OCI-M2 (cell line): ENCODE measurements around the gene TBL1X.
"Not testable (repeated sequence)": the region's sequence is repeated elsewhere in the genome, so short reads cannot be mapped to it uniquely, and the experiment has no call there.

Experiments used
- DNase-seq: peaks from one replicate; lab custom pipeline; 2025; ENCODE audit not compliant: unreplicated experiment; lab: John Stamatoyannopoulos, UW

TBL1X gene

DNA sequence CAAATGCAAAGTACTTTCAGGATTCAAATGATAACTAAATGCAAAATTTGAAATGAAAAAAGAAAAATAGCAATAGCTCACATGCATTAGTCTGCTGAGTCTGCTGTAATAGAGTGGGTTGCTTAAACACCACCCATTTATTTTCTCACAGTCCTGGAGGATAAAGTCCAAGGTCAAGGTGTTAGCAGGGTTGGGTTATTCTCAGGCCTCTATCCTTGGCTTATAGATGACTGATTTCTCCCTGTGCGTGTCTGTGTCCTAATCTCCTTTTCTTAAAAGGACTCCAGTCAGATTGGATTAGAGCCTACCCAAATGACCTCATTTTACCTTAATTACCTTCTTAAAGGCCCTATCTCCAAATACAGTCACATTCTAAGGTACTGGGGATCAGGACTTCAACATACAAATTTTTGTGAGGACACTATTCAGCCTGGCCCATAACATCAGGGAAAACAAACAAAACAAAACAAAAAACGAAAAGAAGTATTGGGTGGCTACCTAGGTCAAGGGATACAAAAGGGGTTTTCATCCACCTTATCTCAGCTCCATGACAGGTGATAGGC is 6.3 kb upstream of the TBL1X start:
- DNase-seq: no peak

GRCh38 chrX:9459186-9459748 is 5.6 kb upstream of the TBL1X start:
- no peak for DNase-seq

- DNase-seq: no peak
Measured at GRCh38 chrX:9461087-9461486, 3.8 kb upstream of the TBL1X start.

DNA sequence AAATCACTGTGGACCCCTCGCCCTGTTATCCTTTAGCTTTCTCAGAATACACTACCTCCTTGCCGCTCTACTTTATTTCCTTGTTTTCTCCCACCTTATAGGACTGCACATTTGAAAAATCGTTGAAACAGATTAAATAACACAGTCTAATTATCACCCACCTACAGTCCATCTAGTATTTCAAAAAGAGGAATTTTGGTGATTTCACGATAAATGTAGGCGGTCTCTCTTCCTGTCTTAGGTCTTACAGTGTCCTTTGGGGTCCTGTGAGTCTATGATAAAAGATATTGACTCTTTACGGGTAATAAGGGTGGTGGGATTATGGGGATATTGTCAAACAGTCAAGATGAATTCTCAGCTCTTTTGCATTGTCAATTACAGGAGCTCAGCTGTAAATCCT is 2.4 kb upstream of the TBL1X start:
- peak; percentile 43 for DNase-seq

- no peak for DNase-seq
Measured at GRCh38 chrX:9465380-9466123, 694 bp downstream of the TBL1X start.

DNA sequence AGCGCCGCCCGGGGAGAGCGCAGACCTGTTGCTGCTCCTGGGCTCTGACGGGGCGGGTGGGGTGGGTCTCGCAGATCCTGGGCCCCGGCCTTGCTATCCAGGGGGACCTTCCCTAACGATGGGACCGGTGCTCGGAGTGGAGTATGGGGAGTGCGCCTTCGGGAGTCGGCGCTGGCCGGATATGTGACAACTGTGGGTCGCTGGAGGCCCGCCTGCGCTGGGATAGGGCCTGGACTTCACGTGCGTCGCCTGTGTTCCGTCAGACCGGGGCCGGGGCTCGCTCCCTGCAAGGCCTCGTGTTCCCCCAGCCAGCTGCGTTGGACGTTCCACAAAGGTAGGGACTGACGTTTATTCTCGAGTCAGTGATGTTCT is 1.3 kb downstream of the TBL1X start:
- DNase-seq: no peak

DNA sequence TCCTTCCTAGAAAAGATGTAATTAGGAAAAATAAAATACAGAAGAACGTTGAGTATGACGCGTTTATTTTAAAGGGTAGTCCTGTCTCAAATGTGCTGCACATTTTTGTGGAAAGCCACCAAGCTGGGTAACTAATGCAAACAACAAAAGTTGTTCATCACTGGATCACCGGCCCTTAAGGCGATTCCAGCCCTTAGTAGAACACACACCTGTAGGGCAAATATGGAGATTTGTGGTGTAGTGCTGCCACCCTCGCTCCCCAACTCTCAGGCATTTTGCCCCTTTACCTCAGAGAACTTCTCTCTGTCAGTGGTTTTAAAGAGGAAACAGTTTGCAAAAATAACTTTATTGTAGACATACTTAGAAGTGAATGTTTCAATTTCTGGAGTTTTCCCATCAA is 1.9 kb downstream of the TBL1X start:
- no peak for DNase-seq

DNA sequence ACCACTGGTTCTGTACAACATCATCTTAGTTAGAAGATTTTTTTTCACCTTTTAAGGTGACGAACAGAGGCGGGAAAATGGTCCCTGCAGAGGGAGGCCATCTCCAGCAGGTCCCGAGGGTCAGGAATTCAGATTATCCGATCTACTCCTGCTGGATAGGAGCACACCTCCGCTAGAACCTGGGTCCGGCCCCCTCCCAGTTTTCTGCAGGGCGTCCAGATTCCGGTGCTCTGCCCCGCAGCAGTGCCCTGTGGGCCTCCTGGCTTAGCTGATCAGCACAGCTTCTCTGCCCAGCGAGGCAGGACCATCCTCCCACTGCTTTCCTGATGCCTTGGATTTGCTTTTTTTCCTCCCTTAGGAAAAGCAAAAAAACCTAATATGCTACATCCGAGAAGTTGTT is 2.3 kb downstream of the TBL1X start:
- no peak for DNase-seq

DNA sequence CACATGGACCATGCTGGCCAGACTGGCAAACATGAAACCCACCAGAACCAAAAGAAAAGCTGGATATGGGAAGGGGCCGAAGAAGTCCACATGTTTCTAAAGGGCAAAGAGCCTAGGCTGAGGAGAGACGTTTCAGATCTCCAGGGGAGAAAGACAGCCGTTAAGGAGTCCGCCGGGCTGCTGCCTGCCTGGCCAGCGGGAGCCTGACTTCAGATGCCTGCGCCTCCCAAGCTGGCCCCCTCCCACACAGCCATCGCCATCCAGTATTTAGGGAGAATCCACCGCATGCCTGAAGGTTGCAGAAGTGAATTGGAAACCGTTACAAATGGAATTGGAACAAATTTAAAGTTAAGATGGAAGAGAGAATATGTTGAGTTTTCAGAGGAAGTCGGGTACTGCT is 2.9 kb downstream of the TBL1X start:
- no peak for DNase-seq

DNA sequence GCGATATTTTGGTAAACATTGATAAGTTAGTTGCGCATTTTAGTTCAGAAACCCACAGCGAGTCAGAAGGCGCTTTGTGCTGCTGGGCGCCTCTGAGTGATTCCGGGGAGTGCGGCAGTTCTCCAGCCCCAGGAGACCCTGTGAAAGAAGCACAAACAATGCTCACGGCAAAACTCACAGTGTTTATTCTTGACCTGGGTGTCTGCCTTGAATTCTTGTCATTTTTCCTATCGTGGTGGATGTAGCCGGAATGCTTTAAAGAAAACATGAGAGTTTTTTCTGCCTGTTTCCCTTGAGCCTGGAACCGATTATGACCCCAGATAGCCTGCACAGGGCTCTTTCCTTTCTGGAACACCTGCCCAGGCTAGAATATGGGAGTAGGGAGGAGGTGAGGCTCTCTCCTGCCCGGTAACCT is 6.7 kb downstream of the TBL1X start:
- no peak for DNase-seq

- DNase-seq: no peak
Measured at GRCh38 chrX:9473708-9474107, 8.8 kb downstream of the TBL1X start.

DNA sequence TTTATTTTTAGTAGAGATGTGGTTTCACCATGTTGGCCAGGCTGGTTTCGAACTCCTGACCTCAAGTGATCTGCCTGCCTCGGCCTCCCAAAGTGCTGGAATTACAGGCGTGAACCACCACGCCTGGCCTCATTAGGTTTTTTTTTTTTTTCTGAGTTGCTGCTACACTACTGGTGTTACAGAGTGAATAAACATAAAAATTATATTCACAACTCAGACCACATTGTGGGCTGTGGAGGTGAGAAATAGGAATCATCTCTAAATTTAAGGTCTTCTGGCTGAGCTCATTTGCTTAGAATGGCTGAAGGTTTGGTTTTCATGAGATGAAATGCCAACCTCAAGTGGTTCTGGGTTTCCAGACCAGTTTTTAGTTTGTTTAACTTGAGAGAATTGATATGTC is 10.6 kb downstream of the TBL1X start:
- not testable (repeated sequence) for DNase-seq

DNA sequence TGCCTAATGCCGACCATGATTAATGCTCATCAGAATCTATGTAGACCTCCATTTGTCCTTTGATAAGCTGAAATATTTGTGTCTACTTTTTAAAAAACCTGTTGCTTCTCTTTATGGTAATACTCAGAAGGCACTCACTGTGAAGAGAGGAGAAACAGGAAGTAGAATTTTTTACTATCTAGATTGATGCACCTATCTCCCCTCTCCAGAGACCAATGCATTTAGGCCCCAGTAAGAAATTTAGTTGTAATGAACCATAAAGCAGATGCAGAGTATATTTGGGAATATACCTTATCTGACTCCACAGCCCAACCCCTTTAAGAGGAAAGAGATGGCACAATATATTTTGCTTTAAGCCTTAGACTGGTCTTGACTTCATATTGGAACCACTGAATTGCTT is 11.1 kb downstream of the TBL1X start:
- peak; percentile 24 for DNase-seq

- no peak for DNase-seq
Measured at GRCh38 chrX:9476810-9477575, 12.1 kb downstream of the TBL1X start.

- DNase-seq: no peak
Measured at GRCh38 chrX:9482408-9482807, 17.6 kb downstream of the TBL1X start.

DNA sequence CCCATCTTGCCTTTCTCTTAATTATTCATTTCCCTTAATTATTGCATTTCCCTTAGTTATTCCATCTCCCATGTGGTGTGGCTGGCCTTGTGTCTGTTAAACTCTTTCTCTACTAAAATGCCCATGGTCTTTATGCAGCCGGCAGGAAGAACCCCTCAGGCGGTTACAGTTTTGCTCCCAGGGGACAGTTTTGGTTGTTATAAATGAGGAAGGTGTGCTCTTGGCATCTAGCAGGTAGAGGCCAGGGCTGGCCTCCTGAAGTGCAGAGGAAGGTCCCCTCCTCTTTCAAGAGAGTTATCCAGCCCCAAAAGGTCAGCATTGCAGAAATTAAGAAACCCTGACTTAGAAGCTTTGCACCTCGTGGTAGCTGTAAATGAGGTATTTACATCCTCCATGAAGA is 18.0 kb downstream of the TBL1X start:
- no peak for DNase-seq

DNA sequence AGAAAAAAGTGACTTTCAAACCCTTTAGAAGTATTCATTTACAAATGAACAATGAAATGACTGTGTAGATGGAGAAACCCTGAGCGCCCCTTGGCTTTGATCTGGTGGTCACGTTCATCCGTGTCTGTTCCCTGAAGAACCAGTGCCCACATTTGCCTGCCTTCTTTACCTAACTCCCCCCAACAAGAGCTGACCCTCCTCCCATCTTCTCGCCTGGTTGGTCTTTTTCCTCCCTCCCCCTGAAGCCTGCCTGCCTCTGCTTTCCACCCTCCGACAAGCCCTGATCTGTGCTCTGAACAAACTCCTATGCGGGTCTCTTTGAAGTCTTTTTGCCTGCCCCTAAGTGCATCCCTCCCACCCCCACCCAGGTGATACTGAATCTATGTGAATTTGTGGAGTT is 18.5 kb downstream of the TBL1X start:
- no peak for DNase-seq

DNA sequence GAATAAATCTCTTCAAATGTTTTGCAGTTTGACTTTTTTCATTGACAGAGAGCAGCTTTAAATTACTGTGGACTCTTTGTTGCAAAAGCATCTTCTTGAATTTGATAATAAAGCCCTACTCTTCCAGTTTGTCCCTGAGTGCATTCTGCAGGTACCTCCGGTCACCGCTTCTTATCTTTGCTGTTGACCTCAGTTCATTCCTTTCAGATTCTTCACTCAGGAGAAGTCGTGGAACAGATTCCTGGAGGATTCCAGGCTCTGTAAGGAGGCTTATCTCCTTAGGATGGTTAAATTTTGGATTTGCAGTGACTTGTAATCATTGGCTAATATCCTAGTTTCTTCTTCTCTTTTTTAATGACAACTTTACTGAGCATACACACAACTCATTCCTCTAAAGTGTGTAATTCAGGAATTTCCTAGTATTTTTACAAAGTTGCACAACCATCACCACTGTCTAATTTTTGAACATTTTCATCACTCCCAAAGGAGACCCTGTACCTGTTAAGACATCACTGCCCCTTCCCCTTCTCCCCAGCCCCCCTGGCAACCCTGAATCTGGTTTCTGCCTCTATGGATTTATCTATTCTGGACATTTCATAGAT is 22.0 kb downstream of the TBL1X start:
- DNase-seq: no peak

DNA sequence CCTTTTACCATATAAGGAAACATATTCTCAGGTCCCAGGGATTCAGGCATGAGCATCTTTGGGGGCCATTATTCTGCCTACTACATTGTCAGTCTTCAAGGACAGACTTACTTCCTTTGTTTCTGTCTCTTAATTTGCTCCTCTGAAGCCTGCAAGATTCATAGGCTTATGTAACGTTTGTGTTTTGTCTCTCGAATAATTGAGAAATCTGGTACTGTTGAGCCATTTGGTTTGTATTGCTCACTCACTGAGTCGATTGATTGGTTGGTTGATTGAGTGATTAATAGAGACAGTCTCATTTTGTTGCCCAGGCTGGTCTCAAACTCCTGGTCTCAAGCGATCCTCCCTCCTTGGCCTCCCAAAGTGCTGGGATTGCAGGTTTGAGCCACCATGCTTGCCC is 23.7 kb downstream of the TBL1X start:
- DNase-seq: no peak

DNA sequence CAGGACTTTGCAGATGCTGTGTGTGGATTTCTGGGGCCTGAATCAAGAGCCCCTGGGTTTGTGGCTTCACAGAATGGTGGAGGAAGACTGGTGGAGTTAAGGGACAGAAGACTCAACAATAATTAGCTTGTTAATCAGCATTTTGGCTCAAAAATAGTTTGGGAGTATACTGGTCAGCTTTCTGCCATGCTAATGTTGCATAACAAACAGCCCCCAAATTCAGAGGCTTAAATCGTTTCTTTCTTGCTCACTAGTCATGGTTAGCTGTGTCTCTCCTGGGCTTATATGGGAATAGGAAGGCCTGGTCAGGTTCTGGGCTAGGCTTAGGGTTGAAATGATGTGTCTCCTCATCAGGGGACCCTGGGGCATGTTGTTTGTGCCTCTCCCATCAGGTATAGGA is 24.4 kb downstream of the TBL1X start:
- no peak for DNase-seq

GRCh38 chrX:9492901-9493300 is 28.0 kb downstream of the TBL1X start:
- DNase-seq: no peak

DNA sequence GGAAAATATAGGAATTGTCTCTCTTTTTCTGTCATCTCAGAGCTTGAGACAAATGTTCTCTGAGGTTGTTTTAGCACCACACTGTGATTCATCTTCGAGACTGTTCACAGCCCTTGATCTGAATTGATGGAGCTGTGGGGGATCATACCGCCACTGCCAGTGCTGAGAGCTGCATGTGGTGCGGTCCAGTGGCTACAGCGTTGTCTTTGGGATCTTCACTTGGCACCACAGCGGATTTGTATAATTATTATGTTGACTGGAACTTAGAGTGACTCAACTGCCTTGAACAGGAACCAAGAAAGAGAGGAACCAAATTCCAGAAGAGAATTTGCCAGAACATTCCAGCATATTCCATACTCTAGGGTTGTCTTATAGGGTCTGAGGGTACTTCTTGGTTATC is 29.1 kb downstream of the TBL1X start:
- DNase-seq: no peak
